ENCODE results near the gene NTPCR. TPM values are rescaled to one million over a fixed set of nuclear protein-coding genes. Genes with fewer than 3 reads are reported as not detected.

The NTPCR gene
- total RNA-seq, 1 experiment from 2014 or later: 34.2 TPM

DNA sequence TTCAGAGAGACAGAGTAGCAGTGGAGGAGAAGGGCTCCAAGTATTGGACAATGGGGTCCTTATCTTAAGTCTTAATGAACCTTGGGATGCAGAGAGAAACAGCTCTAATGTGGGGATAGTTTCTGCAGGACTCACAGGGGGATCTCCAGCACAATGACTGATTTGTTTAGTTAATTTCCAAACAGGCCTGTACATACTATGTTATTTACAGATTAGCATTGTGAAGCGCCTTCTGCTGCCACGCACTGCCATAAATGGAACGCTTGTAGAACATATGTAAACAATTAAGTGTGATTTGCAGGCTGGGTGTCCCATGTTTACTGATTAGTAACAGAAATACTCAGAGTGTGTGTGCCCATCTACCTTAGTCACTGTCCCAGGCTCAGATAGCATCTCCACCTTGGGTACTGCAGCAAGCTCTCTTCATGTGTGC is 56.1 kb downstream of the NTPCR start:
- no peaks in the 10 kb centered on the region for H3K79me2 ChIP-seq (ENCODE audit: insufficient read depth, low read length)
- ChIA-PET RAD21 (ENCODE audit: low non-redundant PET in 1 of 2, low total read pairs in 2 of 2, uncharacterized antibody in 2 of 2, unreplicated experiment in 2 of 2) (no interaction called here), POLR2A (no interaction called here), CTCF (no interaction called here)
- no peaks in the 10 kb centered on the region for H4K20me1 ChIP-seq (ENCODE audit: insufficient read depth)
- intact Hi-C loops (cut with micrococcal nuclease): no loop called here
- TF ChIP-seq ELF1 (IDR thresholded peaks at IDR 0.05; ENCODE audit: borderline replicate concordance, low read depth) (no peak), POLR2AphosphoS5 (IDR thresholded peaks at IDR 0.05; ENCODE audit: low read depth, low read length) (no peak), SP1 (IDR thresholded peaks at IDR 0.05; ENCODE audit: low read depth) (no peak), RAD21 (IDR thresholded peaks at IDR 0.05; ENCODE audit: low read depth) (no peak), EZH2phosphoT487 (IDR thresholded peaks at IDR 0.05; ENCODE audit: borderline replicate concordance) (no peak), POLR2A (IDR thresholded peaks at IDR 0.05; ENCODE audit: borderline replicate concordance, extremely low read depth, insufficient read depth, insufficient read length) (no peak), EGR1 (IDR thresholded peaks at IDR 0.05; ENCODE audit: low read depth) (no peak), EZH2 (IDR thresholded peaks at IDR 0.05) (no peak), YY1 (IDR thresholded peaks at IDR 0.05; ENCODE audit: extremely low read depth, insufficient replicate concordance, low read depth, low read length) (no peak), ZNF274 (IDR thresholded peaks at IDR 0.05; ENCODE audit: low read depth, low read length) (no peak), TCF7L2 (IDR thresholded peaks at IDR 0.05; ENCODE audit: borderline replicate concordance, extremely low read depth, insufficient read depth, insufficient read length) (no peak), FOSL1 (IDR thresholded peaks at IDR 0.05; ENCODE audit: low read depth) (no peak)
- TF ChIP-seq, protein P1, sequence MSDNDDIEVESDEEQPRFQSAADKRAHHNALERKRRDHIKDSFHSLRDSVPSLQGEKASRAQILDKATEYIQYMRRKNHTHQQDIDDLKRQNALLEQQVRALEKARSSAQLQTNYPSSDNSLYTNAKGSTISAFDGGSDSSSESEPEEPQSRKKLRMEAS (IDR thresholded peaks at IDR 0.05): no peak
- TF ChIP-seq, protein P2, sequence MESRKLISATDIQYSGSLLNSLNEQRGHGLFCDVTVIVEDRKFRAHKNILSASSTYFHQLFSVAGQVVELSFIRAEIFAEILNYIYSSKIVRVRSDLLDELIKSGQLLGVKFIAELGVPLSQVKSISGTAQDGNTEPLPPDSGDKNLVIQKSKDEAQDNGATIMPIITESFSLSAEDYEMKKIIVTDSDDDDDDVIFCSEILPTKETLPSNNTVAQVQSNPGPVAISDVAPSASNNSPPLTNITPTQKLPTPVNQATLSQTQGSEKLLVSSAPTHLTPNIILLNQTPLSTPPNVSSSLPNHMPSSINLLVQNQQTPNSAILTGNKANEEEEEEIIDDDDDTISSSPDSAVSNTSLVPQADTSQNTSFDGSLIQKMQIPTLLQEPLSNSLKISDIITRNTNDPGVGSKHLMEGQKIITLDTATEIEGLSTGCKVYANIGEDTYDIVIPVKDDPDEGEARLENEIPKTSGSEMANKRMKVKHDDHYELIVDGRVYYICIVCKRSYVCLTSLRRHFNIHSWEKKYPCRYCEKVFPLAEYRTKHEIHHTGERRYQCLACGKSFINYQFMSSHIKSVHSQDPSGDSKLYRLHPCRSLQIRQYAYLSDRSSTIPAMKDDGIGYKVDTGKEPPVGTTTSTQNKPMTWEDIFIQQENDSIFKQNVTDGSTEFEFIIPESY (IDR thresholded peaks at IDR 0.05; ENCODE audit: extremely low read depth, insufficient replicate concordance, low read length): no peak
- TF ChIP-seq, protein P3, sequence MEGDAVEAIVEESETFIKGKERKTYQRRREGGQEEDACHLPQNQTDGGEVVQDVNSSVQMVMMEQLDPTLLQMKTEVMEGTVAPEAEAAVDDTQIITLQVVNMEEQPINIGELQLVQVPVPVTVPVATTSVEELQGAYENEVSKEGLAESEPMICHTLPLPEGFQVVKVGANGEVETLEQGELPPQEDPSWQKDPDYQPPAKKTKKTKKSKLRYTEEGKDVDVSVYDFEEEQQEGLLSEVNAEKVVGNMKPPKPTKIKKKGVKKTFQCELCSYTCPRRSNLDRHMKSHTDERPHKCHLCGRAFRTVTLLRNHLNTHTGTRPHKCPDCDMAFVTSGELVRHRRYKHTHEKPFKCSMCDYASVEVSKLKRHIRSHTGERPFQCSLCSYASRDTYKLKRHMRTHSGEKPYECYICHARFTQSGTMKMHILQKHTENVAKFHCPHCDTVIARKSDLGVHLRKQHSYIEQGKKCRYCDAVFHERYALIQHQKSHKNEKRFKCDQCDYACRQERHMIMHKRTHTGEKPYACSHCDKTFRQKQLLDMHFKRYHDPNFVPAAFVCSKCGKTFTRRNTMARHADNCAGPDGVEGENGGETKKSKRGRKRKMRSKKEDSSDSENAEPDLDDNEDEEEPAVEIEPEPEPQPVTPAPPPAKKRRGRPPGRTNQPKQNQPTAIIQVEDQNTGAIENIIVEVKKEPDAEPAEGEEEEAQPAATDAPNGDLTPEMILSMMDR (IDR thresholded peaks at IDR 0.05 in 2 of 3, conservative IDR thresholded peaks at IDR 0.05 in 1 of 3; ENCODE audit: borderline replicate concordance in 1 of 3, insufficient read depth in 1 of 3, low read depth in 2 of 3, low read length in 2 of 3): no peak
- H3K9me3 ChIP-seq (ENCODE audit: control insufficient read depth in 1 of 2, insufficient read depth in 1 of 2, low read depth in 1 of 2, low read length in 2 of 2): no peaks in the 10 kb centered on the region
- H2AFZ ChIP-seq (ENCODE audit: low read depth, low read length, poor library complexity, severe bottlenecking): no peak overlapping the region
- no peaks in the 10 kb centered on the region; a peak in 1 of 4 replicates for H3K36me3 ChIP-seq (ENCODE audit: control insufficient read depth in 1 of 2, insufficient read depth in 2 of 2, low read length in 2 of 2)
- H3K9me2 ChIP-seq (ENCODE audit: insufficient read depth): no peaks in the 10 kb centered on the region
- no peak overlapping the region for H3K4me3 ChIP-seq (replicated peaks in 1 of 2; ENCODE audit: low read depth in 1 of 2, low read length in 2 of 2)
- H3K4me2 ChIP-seq (ENCODE audit: low read length): no peak overlapping the region
- no TSS peak for BruUV-seq (replicated peaks)
- H3K27me3 ChIP-seq (ENCODE audit: insufficient read depth, low read length): no peaks in the 10 kb centered on the region
- no peak overlapping the region for H3K27ac ChIP-seq (ENCODE audit: low read depth, low read length)
- no peak for ATAC-seq
- no peak overlapping the region for H3K9ac ChIP-seq (ENCODE audit: low read length)
- no peak for DNase-seq (ENCODE audit: low read depth, low spot score)
- no peaks in the 10 kb centered on the region for H3K4me1 ChIP-seq (ENCODE audit: control insufficient read depth in 1 of 2, insufficient read depth in 2 of 2, low read length in 2 of 2)

Measured in HCT116 (cell line).